Measurements from ENCODE around the gene CWF19L2. TPM values are rescaled to one million over a fixed set of nuclear protein-coding genes. Genes with fewer than 3 reads are reported as not detected.
"Not testable (repeated sequence)": the region's sequence is repeated elsewhere in the genome, so short reads cannot be mapped to it uniquely, and the experiment has no call there.

CWF19L2 gene
- total and polyA plus RNA-seq, 2 donors (not counting 1 experiment from before 2014, with no cell fraction given), result 5.1 to 10.7 TPM

- Histone ChIP-seq H3K4me2 (ENCODE audit: extremely low read depth, insufficient read depth, low read length) (no peak overlapping the region), H3K27me3 (ENCODE audit: control insufficient read depth, insufficient read depth, low read length) (no peaks in the 10 kb centered on the region), H3K9me3 (ENCODE audit: control insufficient read depth, insufficient read depth, low read depth, low read length) (no peaks in the 10 kb centered on the region), H3K9ac (ENCODE audit: insufficient read depth, low read length) (no peak overlapping the region), H4K20me1 (ENCODE audit: control insufficient read depth, extremely low read depth, insufficient read depth, low read length) (no peaks in the 10 kb centered on the region), H2AFZ (ENCODE audit: low read length) (no peak overlapping the region), H3K79me2 (ENCODE audit: control insufficient read depth, insufficient read depth, low read length) (no peaks in the 10 kb centered on the region), H3K4me1 (ENCODE audit: control insufficient read depth, extremely low read depth, insufficient read depth, low read length) (no peaks in the 10 kb centered on the region), H3K4me3 (replicated peaks in 1 of 4; ENCODE audit: control extremely low read depth in 1 of 4, insufficient read depth in 1 of 4, low read depth in 3 of 4, low read length in 4 of 4) (no peak overlapping the region), H3K27ac (ENCODE audit: insufficient read depth, low read length) (no peak overlapping the region), H3K36me3 (ENCODE audit: control insufficient read depth, insufficient read depth, low read length) (no peaks in the 10 kb centered on the region)
- TF ChIP-seq EZH2 (IDR thresholded peaks at IDR 0.05; ENCODE audit: low read length, missing control alignments), result no peak
- TF ChIP-seq, protein P1, sequence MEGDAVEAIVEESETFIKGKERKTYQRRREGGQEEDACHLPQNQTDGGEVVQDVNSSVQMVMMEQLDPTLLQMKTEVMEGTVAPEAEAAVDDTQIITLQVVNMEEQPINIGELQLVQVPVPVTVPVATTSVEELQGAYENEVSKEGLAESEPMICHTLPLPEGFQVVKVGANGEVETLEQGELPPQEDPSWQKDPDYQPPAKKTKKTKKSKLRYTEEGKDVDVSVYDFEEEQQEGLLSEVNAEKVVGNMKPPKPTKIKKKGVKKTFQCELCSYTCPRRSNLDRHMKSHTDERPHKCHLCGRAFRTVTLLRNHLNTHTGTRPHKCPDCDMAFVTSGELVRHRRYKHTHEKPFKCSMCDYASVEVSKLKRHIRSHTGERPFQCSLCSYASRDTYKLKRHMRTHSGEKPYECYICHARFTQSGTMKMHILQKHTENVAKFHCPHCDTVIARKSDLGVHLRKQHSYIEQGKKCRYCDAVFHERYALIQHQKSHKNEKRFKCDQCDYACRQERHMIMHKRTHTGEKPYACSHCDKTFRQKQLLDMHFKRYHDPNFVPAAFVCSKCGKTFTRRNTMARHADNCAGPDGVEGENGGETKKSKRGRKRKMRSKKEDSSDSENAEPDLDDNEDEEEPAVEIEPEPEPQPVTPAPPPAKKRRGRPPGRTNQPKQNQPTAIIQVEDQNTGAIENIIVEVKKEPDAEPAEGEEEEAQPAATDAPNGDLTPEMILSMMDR (conservative IDR thresholded peaks at IDR 0.05 in 1 of 2, IDR thresholded peaks at IDR 0.05 in 1 of 2; ENCODE audit: low read depth in 1 of 2, low read length in 2 of 2), result no peak
- no peak for DNase-seq (ENCODE audit: low read depth in 2 of 2)
Observed at GRCh38 chr11:107397357-107397756, 60.3 kb downstream of the CWF19L2 start.

- Histone ChIP-seq H2AFZ (ENCODE audit: low read length) (no peak overlapping the region), H3K4me2 (ENCODE audit: extremely low read depth, insufficient read depth, low read length) (no peak overlapping the region), H3K9ac (ENCODE audit: insufficient read depth, low read length) (no peak overlapping the region), H3K36me3 (ENCODE audit: control insufficient read depth, insufficient read depth, low read length) (no peaks in the 10 kb centered on the region), H3K27me3 (ENCODE audit: control insufficient read depth, insufficient read depth, low read length) (no peaks in the 10 kb centered on the region), H3K4me1 (ENCODE audit: control insufficient read depth, extremely low read depth, insufficient read depth, low read length) (no peaks in the 10 kb centered on the region), H3K27ac (ENCODE audit: insufficient read depth, low read length) (no peak overlapping the region), H3K4me3 (replicated peaks in 1 of 4; ENCODE audit: control extremely low read depth in 1 of 4, insufficient read depth in 1 of 4, low read depth in 3 of 4, low read length in 4 of 4) (no peak overlapping the region), H3K79me2 (ENCODE audit: control insufficient read depth, insufficient read depth, low read length) (no peaks in the 10 kb centered on the region), H4K20me1 (ENCODE audit: control insufficient read depth, extremely low read depth, insufficient read depth, low read length) (no peaks in the 10 kb centered on the region), H3K9me3 (ENCODE audit: control insufficient read depth, insufficient read depth, low read depth, low read length) (no peaks in the 10 kb centered on the region)
- TF ChIP-seq, protein P1 (conservative IDR thresholded peaks at IDR 0.05 in 1 of 2, IDR thresholded peaks at IDR 0.05 in 1 of 2; ENCODE audit: low read depth in 1 of 2, low read length in 2 of 2), result no peak
- TF ChIP-seq EZH2 (IDR thresholded peaks at IDR 0.05; ENCODE audit: low read length, missing control alignments), result no peak
- DNase-seq (ENCODE audit: low read depth in 2 of 2), result no peak
Observed at GRCh38 chr11:107392611-107393010, 65.0 kb downstream of the CWF19L2 start.

- H3K4me2 ChIP-seq (ENCODE audit: extremely low read depth, insufficient read depth, low read length); H3K27me3 ChIP-seq (ENCODE audit: control insufficient read depth, insufficient read depth, low read length); H2AFZ ChIP-seq (ENCODE audit: low read length); H4K20me1 ChIP-seq (ENCODE audit: control insufficient read depth, extremely low read depth, insufficient read depth, low read length); H3K4me1 ChIP-seq (ENCODE audit: control insufficient read depth, extremely low read depth, insufficient read depth, low read length); H3K4me3 ChIP-seq (replicated peaks in 1 of 4; ENCODE audit: control extremely low read depth in 1 of 4, insufficient read depth in 1 of 4, low read depth in 3 of 4, low read length in 4 of 4); H3K79me2 ChIP-seq (ENCODE audit: control insufficient read depth, insufficient read depth, low read length); H3K27ac ChIP-seq (ENCODE audit: insufficient read depth, low read length); DNase-seq (ENCODE audit: low read depth in 2 of 2); H3K36me3 ChIP-seq (ENCODE audit: control insufficient read depth, insufficient read depth, low read length); H3K9ac ChIP-seq (ENCODE audit: insufficient read depth, low read length); H3K9me3 ChIP-seq (ENCODE audit: control insufficient read depth, insufficient read depth, low read depth, low read length): not testable (repeated sequence)
Observed at GRCh38 chr11:107390701-107391100, 66.9 kb downstream of the CWF19L2 start.
